Measurements from ENCODE around the gene IL20. TPM values are rescaled to one million over a fixed set of nuclear protein-coding genes. Genes with fewer than 3 reads are reported as not detected.

IL20 gene
- total RNA-seq (ENCODE audit: low replicate concordance), result not detected in 2 replicates
- long read RNA-seq, result 0 reads

GRCh38 chr1:206864939-206865671 is at the start of gene IL20:
TSS of gene IL20 (plus strand) at chr1:206865623. CDS start at chr1:206865853, 230 bp downstream.
- H3K4me3 Mint-ChIP-seq, result no peak within 1 kb of the TSS
- H3K9me3 Mint-ChIP-seq, result no peaks in the 10 kb centered on the region
- no peak within 1 kb of the TSS for H3K27ac Mint-ChIP-seq
- TF ChIP-seq CTCF (conservative IDR thresholded peaks at IDR 0.05), result peak; percentile 79
- no peaks in the 10 kb centered on the region for H3K4me1 Mint-ChIP-seq (ENCODE audit: unreplicated experiment)
- no peaks in the 10 kb centered on the region for H3K36me3 Mint-ChIP-seq
- DNase-seq (ENCODE audit: extremely low spot score, unreplicated experiment), result no peak
- peaks cover 62% of the 10 kb centered on the region for H3K27me3 Mint-ChIP-seq

- Mint-ChIP-seq H3K36me3 (no peaks in the 10 kb centered on the region), H3K4me1 (ENCODE audit: unreplicated experiment) (peaks cover 12% of the 10 kb centered on the region), H3K4me3 (no peak overlapping the region), H3K27me3 (peaks cover 6% of the 10 kb centered on the region), H3K27ac (no peak overlapping the region), H3K9me3 (peaks cover 8% of the 10 kb centered on the region)
- no peak for TF ChIP-seq CTCF (conservative IDR thresholded peaks at IDR 0.05)
- no peak for DNase-seq (ENCODE audit: extremely low spot score, unreplicated experiment)
Observed at GRCh38 chr1:206816390-206817287, 48.8 kb upstream of the IL20 start.

DNA sequence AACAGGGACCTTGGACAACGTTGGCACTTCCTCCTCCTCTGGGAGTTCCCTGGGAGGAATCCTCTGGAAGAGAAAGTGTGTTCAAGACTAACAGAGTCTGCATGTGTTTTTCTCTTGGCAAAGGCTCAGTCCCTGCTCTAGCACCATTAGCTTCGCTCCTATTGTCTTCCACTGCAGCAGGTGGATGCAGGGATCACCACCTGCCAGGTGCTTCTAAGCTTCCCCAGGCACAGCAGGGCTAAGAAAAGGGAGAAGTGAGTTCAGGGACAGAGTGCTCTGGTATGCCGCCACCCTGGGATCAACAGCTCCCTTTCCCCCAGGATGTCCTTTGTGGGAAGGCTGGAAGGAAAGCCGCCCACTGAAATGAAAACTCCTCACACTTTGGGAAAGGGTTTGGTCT is 43.9 kb upstream of the IL20 start:
- Mint-ChIP-seq H3K4me1 (ENCODE audit: unreplicated experiment) (peaks cover 10% of the 10 kb centered on the region), H3K27ac (no peak overlapping the region), H3K9me3 (peaks cover 5% of the 10 kb centered on the region), H3K27me3 (peaks cover 13% of the 10 kb centered on the region), H3K4me3 (no peak overlapping the region), H3K36me3 (no peaks in the 10 kb centered on the region)
- no peak for TF ChIP-seq CTCF (conservative IDR thresholded peaks at IDR 0.05)
- DNase-seq (ENCODE audit: extremely low spot score, unreplicated experiment), result no peak

GRCh38 chr1:206823727-206824126 is 41.7 kb upstream of the IL20 start:
- no peak for DNase-seq (ENCODE audit: extremely low spot score, unreplicated experiment)
- Mint-ChIP-seq H3K9me3 (peaks cover 5% of the 10 kb centered on the region), H3K4me1 (ENCODE audit: unreplicated experiment) (peaks cover 6% of the 10 kb centered on the region), H3K36me3 (no peaks in the 10 kb centered on the region), H3K4me3 (no peak overlapping the region), H3K27me3 (peaks cover 13% of the 10 kb centered on the region), H3K27ac (no peak overlapping the region)
- no peak for TF ChIP-seq CTCF (conservative IDR thresholded peaks at IDR 0.05)

DNA sequence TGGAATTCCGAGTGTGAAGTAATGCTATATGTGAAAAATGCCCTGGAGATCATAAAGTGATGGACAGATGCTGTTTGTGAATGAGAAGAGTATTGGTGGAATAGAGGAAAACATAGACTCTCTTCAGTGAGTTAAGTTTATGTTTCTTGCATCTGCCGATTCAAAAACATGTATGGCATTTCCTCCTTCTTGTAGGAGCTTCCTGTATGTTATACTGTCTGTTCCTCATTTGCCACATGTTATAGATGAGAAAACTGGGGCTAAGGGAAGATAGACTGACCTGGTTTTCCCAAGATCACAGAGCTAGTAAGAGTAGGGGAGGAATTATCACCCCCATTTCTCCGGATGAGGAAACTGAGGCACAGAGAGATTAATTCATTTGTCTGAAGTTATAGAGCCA is 41.1 kb upstream of the IL20 start:
- peaks cover 5% of the 10 kb centered on the region for H3K9me3 Mint-ChIP-seq
- peaks cover 17% of the 10 kb centered on the region for H3K27me3 Mint-ChIP-seq
- DNase-seq (ENCODE audit: extremely low spot score, unreplicated experiment), result no peak
- H3K27ac Mint-ChIP-seq, result no peak overlapping the region
- no peak overlapping the region for H3K4me3 Mint-ChIP-seq
- peaks cover 6% of the 10 kb centered on the region for H3K4me1 Mint-ChIP-seq (ENCODE audit: unreplicated experiment)
- H3K36me3 Mint-ChIP-seq, result no peaks in the 10 kb centered on the region
- TF ChIP-seq CTCF (conservative IDR thresholded peaks at IDR 0.05), result no peak
